ENCODE results near the gene NAA10. TPM values are rescaled to one million over a fixed set of nuclear protein-coding genes. Genes with fewer than 3 reads are reported as not detected.

Gene NAA10
- total and polyA plus RNA-seq, 8 donors = 23.2 to 161 (median 57.3) TPM

DNA sequence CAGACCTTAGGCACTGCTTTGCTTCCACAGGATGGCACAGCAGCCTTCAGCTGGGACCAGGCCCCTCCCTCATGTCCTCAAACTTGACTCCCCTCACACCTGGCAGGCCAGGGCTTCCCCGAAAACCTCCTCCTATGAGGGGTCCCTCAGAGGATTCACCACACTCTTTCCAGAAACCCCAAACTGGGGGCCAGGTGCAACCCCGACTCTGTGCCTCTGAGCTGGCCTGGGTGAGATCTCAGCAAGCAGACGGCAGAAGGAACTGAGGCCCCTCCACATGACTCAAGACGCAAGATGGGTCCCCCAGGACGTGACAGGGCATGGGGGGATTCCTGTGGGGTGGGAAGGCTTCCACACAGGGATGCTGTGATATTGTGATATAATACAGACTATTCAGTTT, 30.6 kb upstream of the NAA10 start:
- TF ChIP-seq POLR2A (IDR thresholded peaks at IDR 0.05) (no peak), EP300 (IDR thresholded peaks at IDR 0.05) (no peak), POLR2AphosphoS5 (IDR thresholded peaks at IDR 0.05) (no peak)
- TF ChIP-seq, protein P1, sequence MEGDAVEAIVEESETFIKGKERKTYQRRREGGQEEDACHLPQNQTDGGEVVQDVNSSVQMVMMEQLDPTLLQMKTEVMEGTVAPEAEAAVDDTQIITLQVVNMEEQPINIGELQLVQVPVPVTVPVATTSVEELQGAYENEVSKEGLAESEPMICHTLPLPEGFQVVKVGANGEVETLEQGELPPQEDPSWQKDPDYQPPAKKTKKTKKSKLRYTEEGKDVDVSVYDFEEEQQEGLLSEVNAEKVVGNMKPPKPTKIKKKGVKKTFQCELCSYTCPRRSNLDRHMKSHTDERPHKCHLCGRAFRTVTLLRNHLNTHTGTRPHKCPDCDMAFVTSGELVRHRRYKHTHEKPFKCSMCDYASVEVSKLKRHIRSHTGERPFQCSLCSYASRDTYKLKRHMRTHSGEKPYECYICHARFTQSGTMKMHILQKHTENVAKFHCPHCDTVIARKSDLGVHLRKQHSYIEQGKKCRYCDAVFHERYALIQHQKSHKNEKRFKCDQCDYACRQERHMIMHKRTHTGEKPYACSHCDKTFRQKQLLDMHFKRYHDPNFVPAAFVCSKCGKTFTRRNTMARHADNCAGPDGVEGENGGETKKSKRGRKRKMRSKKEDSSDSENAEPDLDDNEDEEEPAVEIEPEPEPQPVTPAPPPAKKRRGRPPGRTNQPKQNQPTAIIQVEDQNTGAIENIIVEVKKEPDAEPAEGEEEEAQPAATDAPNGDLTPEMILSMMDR (IDR thresholded peaks at IDR 0.05) = no peak
- H3K27ac ChIP-seq = peak overlapping the region in 2 of 5 donors; percentile 99
- peaks cover 34 to 59% (median 48%) of the 10 kb centered on the region in 4 donors for H3K4me1 ChIP-seq
- no peaks in the 10 kb centered on the region for H3K9me3 ChIP-seq
- intact Hi-C loops (cut with DNase I; ENCODE audit: low total_unique reads) = no loop called here
- H3K36me3 ChIP-seq = peaks cover 25 to 41% (median 40%) of the 10 kb centered on the region in 4 donors
- no peaks in the 10 kb centered on the region for H3K27me3 ChIP-seq
- H3K4me3 ChIP-seq = no peak overlapping the region
- WGBS, 5 donors = 75 to 92% (median 85%) methylated on average over 2 to 5 of the region's 5 CpGs
- no peak for DNase-seq

DNA sequence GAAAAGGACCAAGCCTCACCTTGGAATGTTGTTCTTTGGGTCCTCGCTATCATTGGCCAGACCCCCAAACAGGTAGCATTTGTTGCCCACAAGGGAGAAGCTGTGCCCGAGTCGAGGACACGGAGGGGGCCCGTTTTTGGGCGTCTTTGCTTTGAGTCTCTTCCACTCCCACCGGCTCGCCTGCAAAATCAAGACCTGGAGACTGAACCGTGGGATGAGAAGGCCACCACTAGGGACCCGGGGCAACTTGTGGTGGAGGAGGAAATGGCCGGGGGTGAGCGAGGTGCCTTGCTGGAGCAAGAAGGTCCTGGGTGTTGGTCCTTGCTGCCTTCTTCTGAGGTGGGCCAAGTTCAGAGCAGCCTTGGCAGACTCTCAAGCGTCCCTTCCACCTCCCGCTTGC, 29.3 kb upstream of the NAA10 start:
- no peaks in the 10 kb centered on the region for H3K9me3 ChIP-seq
- peaks cover 36 to 54% (median 53%) of the 10 kb centered on the region in 4 donors for H3K36me3 ChIP-seq
- H3K4me1 ChIP-seq = peaks cover 31 to 50% (median 39%) of the 10 kb centered on the region in 4 donors
- no peak overlapping the region for H3K4me3 ChIP-seq
- TF ChIP-seq POLR2AphosphoS5 (IDR thresholded peaks at IDR 0.05) = no peak
- TF ChIP-seq EP300 (IDR thresholded peaks at IDR 0.05) = no peak
- TF ChIP-seq, protein P1 (IDR thresholded peaks at IDR 0.05) = no peak
- no peak for TF ChIP-seq POLR2A (IDR thresholded peaks at IDR 0.05)
- no peak for DNase-seq
- intact Hi-C loops (cut with DNase I; ENCODE audit: low total_unique reads) = no loop called here
- H3K27ac ChIP-seq = no peak overlapping the region
- H3K27me3 ChIP-seq = peaks cover 0 to 5% (median 0%) of the 10 kb centered on the region in 3 donors
- 88 to 100% (median 89%) methylated on average over 2 to 14 of the region's 14 CpGs for WGBS, 5 donors

DNA sequence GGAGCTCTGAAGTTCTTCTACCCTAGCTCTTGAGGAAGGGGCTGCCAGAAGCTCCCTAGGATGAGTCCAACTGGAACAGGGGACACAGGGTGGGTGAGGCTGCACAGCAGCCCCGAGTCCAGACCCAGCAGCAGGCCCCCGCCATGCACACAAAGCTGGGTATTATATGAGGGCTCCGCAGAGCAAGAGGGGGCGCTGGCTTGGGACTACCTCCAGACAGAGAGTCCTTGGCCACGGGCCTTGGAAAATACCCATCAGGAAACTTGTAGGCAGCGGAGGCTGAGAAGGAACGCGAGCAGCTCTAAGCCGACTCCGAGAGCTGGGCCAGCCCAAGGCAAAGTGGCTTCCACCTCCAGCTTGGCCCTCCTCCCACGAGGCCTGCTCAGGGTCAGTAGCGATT, 28.7 kb upstream of the NAA10 start:
- TF ChIP-seq POLR2AphosphoS5 (IDR thresholded peaks at IDR 0.05) (no peak), POLR2A (IDR thresholded peaks at IDR 0.05) (no peak), EP300 (IDR thresholded peaks at IDR 0.05) (no peak)
- TF ChIP-seq, protein P1 (IDR thresholded peaks at IDR 0.05) = no peak
- Histone ChIP-seq H3K27me3 (peaks cover 0 to 5% (median 0%) of the 10 kb centered on the region in 3 donors), H3K4me3 (no peak overlapping the region), H3K36me3 (peaks cover 37 to 60% (median 58%) of the 10 kb centered on the region in 4 donors), H3K27ac (no peak overlapping the region), H3K4me1 (peaks cover 25 to 44% (median 33%) of the 10 kb centered on the region in 4 donors), H3K9me3 (no peaks in the 10 kb centered on the region)
- WGBS, 5 donors = 85 to 94% (median 92%) methylated on average over 2 to 12 of the region's 12 CpGs
- DNase-seq = no peak
- intact Hi-C loops (cut with DNase I; ENCODE audit: low total_unique reads) = no loop called here

DNA sequence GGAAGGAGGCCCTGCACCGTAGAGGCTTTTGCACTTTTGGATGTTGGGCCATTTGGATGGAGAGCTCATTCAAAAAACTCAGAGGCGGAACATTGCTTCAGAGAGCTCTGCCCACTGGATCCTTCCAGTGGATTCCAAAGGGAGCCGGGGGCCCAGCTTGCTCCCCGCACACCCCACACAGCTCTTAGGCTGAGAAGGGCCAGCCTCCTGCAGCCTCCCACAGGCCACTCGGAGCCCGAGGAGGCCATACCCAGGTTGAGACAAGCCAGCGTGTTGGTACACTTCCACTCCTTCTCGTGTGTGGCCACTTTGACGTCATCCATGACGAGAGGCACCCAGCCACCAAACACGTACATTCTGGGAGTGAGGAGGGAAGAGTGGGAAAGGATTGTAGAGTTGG, 26.5 kb upstream of the NAA10 start:
- no peak overlapping the region for H3K4me3 ChIP-seq
- peak overlapping the region in 1 of 5 donors; percentile 34 for H3K27ac ChIP-seq
- H3K27me3 ChIP-seq = peaks cover 0 to 5% (median 0%) of the 10 kb centered on the region in 3 donors
- peaks cover 3 to 22% (median 10%) of the 10 kb centered on the region in 4 donors for H3K4me1 ChIP-seq
- no peaks in the 10 kb centered on the region for H3K9me3 ChIP-seq
- DNase-seq = no peak
- intact Hi-C loops (cut with DNase I; ENCODE audit: low total_unique reads) = no loop called here
- 82 to 91% (median 90%) methylated on average over 2 to 11 of the region's 11 CpGs for WGBS, 5 donors
- TF ChIP-seq EP300 (IDR thresholded peaks at IDR 0.05) (no peak), POLR2AphosphoS5 (IDR thresholded peaks at IDR 0.05) (no peak), POLR2A (IDR thresholded peaks at IDR 0.05) (no peak)
- TF ChIP-seq, protein P1 (IDR thresholded peaks at IDR 0.05) = no peak
- H3K36me3 ChIP-seq = peaks cover 47 to 82% (median 81%) of the 10 kb centered on the region in 4 donors
